ENCODE measurements around the gene DDX46. TPM values are rescaled to one million over a fixed set of nuclear protein-coding genes. Genes with fewer than 3 reads are reported as not detected.
"Not testable (repeated sequence)": the region's sequence is repeated elsewhere in the genome, so short reads cannot be mapped to it uniquely, and the experiment has no call there.

DDX46 gene
- total RNA-seq, 1 experiment from 2014 or later: 33.1 TPM

- Histone ChIP-seq H3K4me1 (ENCODE audit: low read length) (peaks cover under 1% of the 10 kb centered on the region), H3K36me3 (ENCODE audit: insufficient read depth, low read length) (peaks cover 24% of the 10 kb centered on the region; the same call in 1 of the 2 replicates), H3K27ac (ENCODE audit: low read length) (no peak overlapping the region), H3K79me2 (ENCODE audit: low read length) (no peaks in the 10 kb centered on the region), H3K9me2 (replicated peaks; ENCODE audit: insufficient read depth, low read length) (no peaks in the 10 kb centered on the region), H3K9me3 (ENCODE audit: low read length) (no peaks in the 10 kb centered on the region), H3K4me3 (ENCODE audit: low read length) (no peak overlapping the region), H3K27me3 (ENCODE audit: low read length) (no peaks in the 10 kb centered on the region), H2AFZ (ENCODE audit: low read length) (no peak overlapping the region), H3K9ac (ENCODE audit: low read length) (no peak overlapping the region), H4K20me1 (ENCODE audit: insufficient read depth, low read depth, low read length) (no peaks in the 10 kb centered on the region), H3K4me2 (ENCODE audit: low read depth, low read length, poor library complexity, severe bottlenecking) (no peak overlapping the region)
- DNase-seq: no peak
Measured at GRCh38 chr5:134837530-134838181, 79.1 kb downstream of the DDX46 start.

- H3K9ac ChIP-seq (ENCODE audit: low read length); H3K9me2 ChIP-seq (replicated peaks; ENCODE audit: insufficient read depth, low read length); H3K9me3 ChIP-seq (ENCODE audit: low read length); H2AFZ ChIP-seq (ENCODE audit: low read length); H3K79me2 ChIP-seq (ENCODE audit: low read length); H3K4me3 ChIP-seq (ENCODE audit: low read length); DNase-seq; H3K4me2 ChIP-seq (ENCODE audit: low read depth, low read length, poor library complexity, severe bottlenecking); H3K4me1 ChIP-seq (ENCODE audit: low read length); H4K20me1 ChIP-seq (ENCODE audit: insufficient read depth, low read depth, low read length); H3K27me3 ChIP-seq (ENCODE audit: low read length); H3K27ac ChIP-seq (ENCODE audit: low read length): not testable (repeated sequence)
- H3K36me3 ChIP-seq (ENCODE audit: insufficient read depth, low read length): peaks cover 21% of the 10 kb centered on the region; the same call in 1 of the 2 replicates
Measured at GRCh38 chr5:134838361-134838760, 79.8 kb downstream of the DDX46 start.

- no peaks in the 10 kb centered on the region for H3K27me3 ChIP-seq (ENCODE audit: low read length)
- H3K4me2 ChIP-seq (ENCODE audit: low read depth, low read length, poor library complexity, severe bottlenecking): no peak overlapping the region
- peaks cover 14% of the 10 kb centered on the region for H3K79me2 ChIP-seq (ENCODE audit: low read length)
- H3K9ac ChIP-seq (ENCODE audit: low read length): no peak overlapping the region
- H2AFZ ChIP-seq (ENCODE audit: low read length): no peak overlapping the region
- H3K4me1 ChIP-seq (ENCODE audit: low read length): peaks cover 10% of the 10 kb centered on the region
- DNase-seq: no peak
- H3K9me3 ChIP-seq (ENCODE audit: low read length): no peaks in the 10 kb centered on the region
- no peak overlapping the region for H3K4me3 ChIP-seq (ENCODE audit: low read length)
- no peaks in the 10 kb centered on the region for H4K20me1 ChIP-seq (ENCODE audit: insufficient read depth, low read depth, low read length)
- no peak overlapping the region for H3K27ac ChIP-seq (ENCODE audit: low read length)
- peaks cover 8% of the 10 kb centered on the region; the same call in 1 of the 2 replicates for H3K36me3 ChIP-seq (ENCODE audit: insufficient read depth, low read length)
- H3K9me2 ChIP-seq (replicated peaks; ENCODE audit: insufficient read depth, low read length): no peaks in the 10 kb centered on the region
Measured at GRCh38 chr5:134840811-134841210, 82.2 kb downstream of the DDX46 start.

GRCh38 chr5:134844252-134844651 is 85.7 kb downstream of the DDX46 start:
- Histone ChIP-seq H3K27me3 (ENCODE audit: low read length) (no peaks in the 10 kb centered on the region), H3K9me3 (ENCODE audit: low read length) (no peaks in the 10 kb centered on the region), H3K4me2 (ENCODE audit: low read depth, low read length, poor library complexity, severe bottlenecking) (no peak overlapping the region), H3K79me2 (ENCODE audit: low read length) (peaks cover 43% of the 10 kb centered on the region), H3K9me2 (replicated peaks; ENCODE audit: insufficient read depth, low read length) (no peaks in the 10 kb centered on the region), H3K27ac (ENCODE audit: low read length) (no peak overlapping the region), H3K4me1 (ENCODE audit: low read length) (peaks cover 22% of the 10 kb centered on the region), H3K9ac (ENCODE audit: low read length) (no peak overlapping the region), H3K36me3 (ENCODE audit: insufficient read depth, low read length) (peaks cover 18% of the 10 kb centered on the region; the same call in 1 of the 2 replicates), H2AFZ (ENCODE audit: low read length) (no peak overlapping the region), H4K20me1 (ENCODE audit: insufficient read depth, low read depth, low read length) (no peaks in the 10 kb centered on the region), H3K4me3 (ENCODE audit: low read length) (no peak overlapping the region)
- no peak for DNase-seq

GRCh38 chr5:134845335-134845851 is 86.8 kb downstream of the DDX46 start:
- peaks cover 22% of the 10 kb centered on the region for H3K4me1 ChIP-seq (ENCODE audit: low read length)
- no peaks in the 10 kb centered on the region for H3K9me3 ChIP-seq (ENCODE audit: low read length)
- 0 out of 2 replicates have a peak overlapping the region, but pooled peaks have one; percentile 3 for H2AFZ ChIP-seq (ENCODE audit: low read length)
- peaks cover 53% of the 10 kb centered on the region for H3K79me2 ChIP-seq (ENCODE audit: low read length)
- peak overlapping the region; percentile 78 for H3K4me3 ChIP-seq (ENCODE audit: low read length)
- no peaks in the 10 kb centered on the region for H3K27me3 ChIP-seq (ENCODE audit: low read length)
- no peaks in the 10 kb centered on the region for H4K20me1 ChIP-seq (ENCODE audit: insufficient read depth, low read depth, low read length)
- DNase-seq: no peak
- H3K9me2 ChIP-seq (replicated peaks; ENCODE audit: insufficient read depth, low read length): no peaks in the 10 kb centered on the region
- peak overlapping the region; percentile 69 for H3K27ac ChIP-seq (ENCODE audit: low read length)
- peaks cover 15% of the 10 kb centered on the region; the same call in 1 of the 2 replicates for H3K36me3 ChIP-seq (ENCODE audit: insufficient read depth, low read length)
- peak overlapping the region; percentile 84 for H3K4me2 ChIP-seq (ENCODE audit: low read depth, low read length, poor library complexity, severe bottlenecking)
- peak overlapping the region; percentile 97 for H3K9ac ChIP-seq (ENCODE audit: low read length)

- DNase-seq: peak; percentile 97
- Histone ChIP-seq H3K27ac (ENCODE audit: low read length) (peak within 1 kb of the TSS; percentile 74), H3K4me3 (ENCODE audit: low read length) (peak within 1 kb of the TSS; percentile 78), H4K20me1 (ENCODE audit: insufficient read depth, low read depth, low read length) (no peaks in the 10 kb centered on the region), H3K79me2 (ENCODE audit: low read length) (peaks cover 58% of the 10 kb centered on the region), H3K9me3 (ENCODE audit: low read length) (no peaks in the 10 kb centered on the region), H2AFZ (ENCODE audit: low read length) (peak within 1 kb of the TSS; percentile 15; the same call in 1 of the 2 replicates), H3K36me3 (ENCODE audit: insufficient read depth, low read length) (peaks cover 11% of the 10 kb centered on the region; the same call in 1 of the 2 replicates), H3K4me2 (ENCODE audit: low read depth, low read length, poor library complexity, severe bottlenecking) (peak within 1 kb of the TSS; percentile 84), H3K4me1 (ENCODE audit: low read length) (peaks cover 22% of the 10 kb centered on the region), H3K9ac (ENCODE audit: low read length) (peak within 1 kb of the TSS; percentile 97), H3K9me2 (replicated peaks; ENCODE audit: insufficient read depth, low read length) (no peaks in the 10 kb centered on the region), H3K27me3 (ENCODE audit: low read length) (no peaks in the 10 kb centered on the region)
Measured at GRCh38 chr5:134845852-134846640, 87.5 kb downstream of the DDX46 start, which contains the start of gene C5orf24. C5orf24 (plus strand) TSS chr5:134845968; CDS start chr5:134854901, 8,933 bp downstream.

GRCh38 chr5:134846641-134846960 is 88.0 kb downstream of the DDX46 start:
- Histone ChIP-seq H2AFZ (ENCODE audit: low read length) (peak overlapping the region; percentile 15; the same call in 1 of the 2 replicates), H3K27me3 (ENCODE audit: low read length) (no peaks in the 10 kb centered on the region), H3K27ac (ENCODE audit: low read length) (peak overlapping the region; percentile 74), H3K9me2 (replicated peaks; ENCODE audit: insufficient read depth, low read length) (no peaks in the 10 kb centered on the region), H3K9me3 (ENCODE audit: low read length) (no peaks in the 10 kb centered on the region), H3K36me3 (ENCODE audit: insufficient read depth, low read length) (peaks cover 14% of the 10 kb centered on the region; the same call in 1 of the 2 replicates), H3K79me2 (ENCODE audit: low read length) (peaks cover 63% of the 10 kb centered on the region), H3K4me2 (ENCODE audit: low read depth, low read length, poor library complexity, severe bottlenecking) (peak overlapping the region; percentile 84), H3K4me1 (ENCODE audit: low read length) (peaks cover 22% of the 10 kb centered on the region), H3K4me3 (ENCODE audit: low read length) (peak overlapping the region; percentile 78), H3K9ac (ENCODE audit: low read length) (peak overlapping the region; percentile 97), H4K20me1 (ENCODE audit: insufficient read depth, low read depth, low read length) (no peaks in the 10 kb centered on the region)
- peak; percentile 66 for DNase-seq

- H3K9ac ChIP-seq (ENCODE audit: low read length); H3K4me3 ChIP-seq (ENCODE audit: low read length); H3K4me2 ChIP-seq (ENCODE audit: low read depth, low read length, poor library complexity, severe bottlenecking); H3K9me3 ChIP-seq (ENCODE audit: low read length); H3K27ac ChIP-seq (ENCODE audit: low read length); H4K20me1 ChIP-seq (ENCODE audit: insufficient read depth, low read depth, low read length); H3K27me3 ChIP-seq (ENCODE audit: low read length); H2AFZ ChIP-seq (ENCODE audit: low read length); DNase-seq; H3K9me2 ChIP-seq (replicated peaks; ENCODE audit: insufficient read depth, low read length): not testable (repeated sequence)
- Histone ChIP-seq H3K4me1 (ENCODE audit: low read length) (peaks cover 22% of the 10 kb centered on the region), H3K36me3 (ENCODE audit: insufficient read depth, low read length) (peaks cover 28% of the 10 kb centered on the region; the same call in 1 of the 2 replicates), H3K79me2 (ENCODE audit: low read length) (peaks cover 81% of the 10 kb centered on the region)
Measured at GRCh38 chr5:134849434-134849933, 90.9 kb downstream of the DDX46 start.

All from Karpas-422 (cell line).